ENCODE measurements around the gene PDIA2. TPM values are rescaled to one million over a fixed set of nuclear protein-coding genes. Genes with fewer than 3 reads are reported as not detected.

Gene PDIA2
- total RNA-seq, 6 experiments from 2014 or later = not detected

DNA sequence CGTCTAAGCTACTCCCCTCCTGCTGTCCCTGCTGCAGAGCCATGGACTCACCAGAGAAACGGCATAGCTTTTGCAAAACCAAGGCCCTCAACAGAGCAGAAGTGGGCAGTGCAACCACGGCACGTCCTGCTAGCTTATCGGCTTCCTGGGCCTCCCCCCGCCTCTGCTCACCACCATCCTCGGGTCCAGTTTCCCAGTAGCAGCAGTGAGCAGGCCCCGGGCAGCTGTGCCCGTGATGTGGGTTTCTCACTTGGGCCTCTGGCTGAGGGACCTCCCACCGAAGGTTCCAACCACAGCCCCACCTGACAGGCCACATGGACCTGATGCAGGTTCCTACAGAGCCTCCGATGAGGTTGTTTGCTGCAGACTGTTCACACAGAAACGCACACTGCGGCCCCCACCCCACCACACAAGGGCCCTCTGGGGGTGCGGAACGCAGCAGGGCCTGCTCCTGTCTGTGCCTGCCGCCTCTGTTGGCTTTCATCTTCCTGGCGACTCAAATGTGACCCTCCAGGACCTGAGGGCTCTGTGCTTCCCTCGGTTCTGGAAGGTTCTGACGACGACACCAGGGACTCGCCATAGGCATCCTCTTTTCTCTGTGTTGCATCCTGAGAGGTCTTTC lies 24.8 kb downstream of the PDIA2 start:
- no peaks in the 10 kb centered on the region for H3K36me3 Mint-ChIP-seq (ENCODE audit: low read depth)
- no peaks in the 10 kb centered on the region; the same call in 1 of the 2 replicates for H3K27me3 Mint-ChIP-seq (ENCODE audit: insufficient read depth)
- H3K27ac Mint-ChIP-seq = no peak overlapping the region
- H3K4me1 Mint-ChIP-seq (ENCODE audit: low read depth) = no peaks in the 10 kb centered on the region
- TF ChIP-seq, protein P1, sequence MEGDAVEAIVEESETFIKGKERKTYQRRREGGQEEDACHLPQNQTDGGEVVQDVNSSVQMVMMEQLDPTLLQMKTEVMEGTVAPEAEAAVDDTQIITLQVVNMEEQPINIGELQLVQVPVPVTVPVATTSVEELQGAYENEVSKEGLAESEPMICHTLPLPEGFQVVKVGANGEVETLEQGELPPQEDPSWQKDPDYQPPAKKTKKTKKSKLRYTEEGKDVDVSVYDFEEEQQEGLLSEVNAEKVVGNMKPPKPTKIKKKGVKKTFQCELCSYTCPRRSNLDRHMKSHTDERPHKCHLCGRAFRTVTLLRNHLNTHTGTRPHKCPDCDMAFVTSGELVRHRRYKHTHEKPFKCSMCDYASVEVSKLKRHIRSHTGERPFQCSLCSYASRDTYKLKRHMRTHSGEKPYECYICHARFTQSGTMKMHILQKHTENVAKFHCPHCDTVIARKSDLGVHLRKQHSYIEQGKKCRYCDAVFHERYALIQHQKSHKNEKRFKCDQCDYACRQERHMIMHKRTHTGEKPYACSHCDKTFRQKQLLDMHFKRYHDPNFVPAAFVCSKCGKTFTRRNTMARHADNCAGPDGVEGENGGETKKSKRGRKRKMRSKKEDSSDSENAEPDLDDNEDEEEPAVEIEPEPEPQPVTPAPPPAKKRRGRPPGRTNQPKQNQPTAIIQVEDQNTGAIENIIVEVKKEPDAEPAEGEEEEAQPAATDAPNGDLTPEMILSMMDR (IDR thresholded peaks at IDR 0.05) = no peak
- no peak for DNase-seq
- H3K4me3 Mint-ChIP-seq = no peak overlapping the region
- H3K9me3 Mint-ChIP-seq = no peaks in the 10 kb centered on the region

DNA sequence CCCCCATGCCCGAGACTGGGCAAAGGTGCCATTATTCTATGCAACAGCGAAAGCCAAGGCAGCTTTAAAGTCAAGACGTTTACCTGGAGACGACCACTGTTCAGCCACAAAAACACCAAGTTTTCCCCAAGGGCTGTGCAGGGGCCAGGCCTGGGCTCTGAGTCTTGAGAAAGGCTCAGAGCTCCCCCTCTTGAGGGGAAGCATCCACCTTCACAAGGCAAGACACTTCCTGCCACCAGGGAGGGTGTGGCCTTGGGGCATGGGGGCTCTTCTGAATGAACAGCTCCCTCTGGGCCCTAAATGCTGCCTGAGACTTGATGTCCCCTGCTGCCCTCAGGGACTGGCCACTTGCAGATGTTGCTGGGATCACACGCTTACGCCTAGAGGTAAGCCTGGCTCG lies 26.5 kb downstream of the PDIA2 start:
- no peak overlapping the region for H3K4me3 Mint-ChIP-seq
- H3K36me3 Mint-ChIP-seq (ENCODE audit: low read depth) = no peaks in the 10 kb centered on the region
- TF ChIP-seq, protein P1 (IDR thresholded peaks at IDR 0.05) = no peak
- H3K9me3 Mint-ChIP-seq = no peaks in the 10 kb centered on the region
- no peaks in the 10 kb centered on the region; the same call in 1 of the 2 replicates for H3K27me3 Mint-ChIP-seq (ENCODE audit: insufficient read depth)
- no peaks in the 10 kb centered on the region for H3K4me1 Mint-ChIP-seq (ENCODE audit: low read depth)
- no peak for DNase-seq
- H3K27ac Mint-ChIP-seq = no peak overlapping the region

DNA sequence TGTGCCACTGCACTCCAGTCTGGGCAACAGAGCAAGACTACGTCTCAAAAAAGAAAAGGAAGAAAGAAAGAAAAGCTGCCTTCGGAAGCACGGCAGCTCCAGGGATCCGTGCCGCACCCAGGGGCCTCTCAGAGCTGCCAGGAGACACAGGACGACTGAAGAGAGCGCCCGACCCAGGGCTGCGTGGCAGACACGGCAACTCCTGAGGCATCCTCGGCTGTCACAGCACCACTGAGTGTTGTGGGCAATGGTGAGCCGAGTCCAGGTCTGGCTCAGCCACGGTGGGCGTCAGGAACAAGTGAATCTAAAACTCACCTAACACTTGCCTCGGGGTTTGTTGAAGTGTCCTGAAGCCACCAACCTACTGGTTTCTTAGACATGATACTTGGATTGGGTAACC lies 28.8 kb downstream of the PDIA2 start:
- DNase-seq = no peak
- no peaks in the 10 kb centered on the region for H3K27me3 Mint-ChIP-seq (ENCODE audit: insufficient read depth)
- no peak overlapping the region for H3K4me3 Mint-ChIP-seq
- H3K27ac Mint-ChIP-seq = no peak overlapping the region
- TF ChIP-seq, protein P1 (IDR thresholded peaks at IDR 0.05) = no peak
- no peaks in the 10 kb centered on the region for H3K4me1 Mint-ChIP-seq (ENCODE audit: low read depth)
- H3K9me3 Mint-ChIP-seq = no peaks in the 10 kb centered on the region
- no peaks in the 10 kb centered on the region for H3K36me3 Mint-ChIP-seq (ENCODE audit: low read depth)

GRCh38 chr16:314351-314750 lies 31.4 kb downstream of the PDIA2 start:
- DNase-seq = no peak
- Mint-ChIP-seq H3K9me3 (no peaks in the 10 kb centered on the region), H3K4me3 (no peak overlapping the region), H3K36me3 (ENCODE audit: low read depth) (0 out of 2 replicates have a peak, but pooled peaks cover 6% of the 10 kb centered on the region), H3K27ac (no peak overlapping the region), H3K4me1 (ENCODE audit: low read depth) (no peaks in the 10 kb centered on the region), H3K27me3 (ENCODE audit: insufficient read depth) (peaks cover 2% of the 10 kb centered on the region)
- TF ChIP-seq, protein P1 (IDR thresholded peaks at IDR 0.05) = no peak

GRCh38 chr16:314795-315299 lies 31.9 kb downstream of the PDIA2 start:
- TF ChIP-seq, protein P1 (IDR thresholded peaks at IDR 0.05) = no peak
- peaks cover 2% of the 10 kb centered on the region for H3K27me3 Mint-ChIP-seq (ENCODE audit: insufficient read depth)
- H3K27ac Mint-ChIP-seq = no peak overlapping the region
- H3K9me3 Mint-ChIP-seq = no peaks in the 10 kb centered on the region
- H3K36me3 Mint-ChIP-seq (ENCODE audit: low read depth) = 0 out of 2 replicates have a peak, but pooled peaks cover 6% of the 10 kb centered on the region
- no peak overlapping the region for H3K4me3 Mint-ChIP-seq
- no peak for DNase-seq
- H3K4me1 Mint-ChIP-seq (ENCODE audit: low read depth) = no peaks in the 10 kb centered on the region

Data from HFFc6 (cell line).